ENCODE measurements around the gene GRAMD2B. TPM values are rescaled to one million over a fixed set of nuclear protein-coding genes. Genes with fewer than 3 reads are reported as not detected.

GRAMD2B gene
- total RNA-seq, 1 experiment from 2014 or later: 6.7 TPM

GRCh38 chr5:126448720-126449119 lies 25.5 kb downstream of the GRAMD2B start:
- Histone ChIP-seq H3K18ac (ENCODE audit: insufficient read length, low read depth, low read length) (no peak overlapping the region), H3K79me1 (ENCODE audit: insufficient read depth, low read depth, low read length, poor library complexity, severe bottlenecking) (peaks cover 2% of the 10 kb centered on the region), H2BK20ac (ENCODE audit: low read depth, low read length, poor library complexity, severe bottlenecking) (no peak overlapping the region), H2BK120ac (ENCODE audit: low read depth, low read length, poor library complexity, severe bottlenecking) (no peak overlapping the region), H3K23ac (ENCODE audit: insufficient read length, low read depth, low read length) (no peak overlapping the region), H3K27me3 (ENCODE audit: insufficient read depth, low read length) (no peaks in the 10 kb centered on the region), H2AK5ac (ENCODE audit: insufficient read length, low read length) (no peak overlapping the region), H4K91ac (ENCODE audit: insufficient read length, low read depth, low read length) (no peak overlapping the region), H4K5ac (ENCODE audit: insufficient read length, low read depth, low read length) (no peak overlapping the region), H3K4ac (ENCODE audit: low read depth, low read length) (no peak overlapping the region), H3K4me1 (ENCODE audit: insufficient read depth, low read length) (no peaks in the 10 kb centered on the region), H3K14ac (ENCODE audit: insufficient read depth, low read length) (no peak overlapping the region), H3K27ac (ENCODE audit: insufficient read length, low read depth, low read length) (no peak overlapping the region), H2BK15ac (ENCODE audit: low read depth, low read length) (no peak overlapping the region), H3K79me2 (ENCODE audit: insufficient read depth, low read length) (no peaks in the 10 kb centered on the region; the same call in 1 of the 2 replicates), H3K56ac (ENCODE audit: insufficient read length, low read depth, low read length) (no peak overlapping the region), H3K4me2 (ENCODE audit: insufficient read depth, insufficient read length, low read length) (no peak overlapping the region), H3K9ac (ENCODE audit: extremely low read depth, insufficient read length, low read length) (no peak overlapping the region), H3T11ph (ENCODE audit: low read length) (no peak overlapping the region), H3K23me2 (ENCODE audit: insufficient read length, low read depth, low read length, poor library complexity, severe bottlenecking) (no peaks in the 10 kb centered on the region), H2BK5ac (ENCODE audit: insufficient read length, low read length) (no peak overlapping the region), H4K8ac (replicated peaks; ENCODE audit: insufficient read length, low read depth, low read length) (no peak overlapping the region), H4K20me1 (ENCODE audit: control insufficient read depth, insufficient read depth, insufficient read length) (no peaks in the 10 kb centered on the region), H2AFZ (ENCODE audit: low read length) (no peak overlapping the region), H3K9me3 (ENCODE audit: control insufficient read depth, low read depth, low read length) (no peaks in the 10 kb centered on the region), H2BK12ac (ENCODE audit: insufficient read length, low read depth, low read length) (no peak overlapping the region)
- H3K27me3 Mint-ChIP-seq (ENCODE audit: low read depth): no peaks in the 10 kb centered on the region
- no peak overlapping the region for H3K4me3 Mint-ChIP-seq
- DNase-seq: no peak
- peaks cover 4 to 15% (median 12%) of the 10 kb centered on the region in 3 experiments; a peak in 5 of 7 replicates for H3K36me3 Mint-ChIP-seq (ENCODE audit: insufficient read depth in 1 of 3, low read depth in 3 of 3)
- WGBS (ENCODE audit: extremely low coverage, insufficient read length, low lambda C conversion rate): no CpG with 5 or more reads among the region's 8 CpGs
- H3K9me3 Mint-ChIP-seq: no peaks in the 10 kb centered on the region
- H3K27ac Mint-ChIP-seq: no peak overlapping the region
- H3K4me1 Mint-ChIP-seq: peaks cover 9 to 16% of the 10 kb centered on the region in 2 experiments
- TF ChIP-seq CTCF (conservative IDR thresholded peaks at IDR 0.05): no peak
